GM12892 (cell line): ENCODE results near the gene GPI.
A peak's percentile ranks its signal among the peaks of the same experiment; 100 is the strongest.
"Not testable (repeated sequence)": the region's sequence is repeated elsewhere in the genome, so short reads cannot be mapped to it uniquely, and the experiment has no call there.

ENCODE experiments used
- DNase-seq: peaks from one replicate; pipeline ENCODE4 v3.0.0; 2011; ENCODE audit not compliant: insufficient read length
- FAIRE-seq: peaks from 2 replicates; lab custom pipeline; 2011; peaks lifted over from hg19 to GRCh38; lab: Jason Lieb, UNC
- POLR2A ChIP-seq: IDR thresholded peaks from 2 replicates; pipeline ENCODE4 v1.6.1; 2011; ENCODE audit warnings: low read depth, low read length, control low read depth
- POLR2AphosphoS5 ChIP-seq: IDR thresholded peaks from 2 replicates; pipeline ENCODE4 v1.6.1; 2011; ENCODE audit warnings: low read depth, low read length, control low read depth
- TAF1 ChIP-seq: IDR thresholded peaks from 2 replicates; pipeline ENCODE4 v1.6.1; 2011; ENCODE audit warnings: low read depth, mild to moderate bottlenecking, control low read depth, low read length, borderline replicate concordance

GPI gene

GRCh38 chr19:34370983-34371382, 6.0 kb downstream of the GPI start:
- TF ChIP-seq TAF1 = no peak
- DNase-seq (no peak), FAIRE-seq (no peak)

- FAIRE-seq = no peak
- TF ChIP-seq POLR2AphosphoS5 = no peak
- TF ChIP-seq TAF1 = no peak
- TF ChIP-seq POLR2A = no peak
- no peak for DNase-seq
Observed at GRCh38 chr19:34373601-34374288, 8.7 kb downstream of the GPI start.

GRCh38 chr19:34375598-34375997, 10.6 kb downstream of the GPI start:
- DNase-seq = no peak
- FAIRE-seq = no peak
- no peak for TF ChIP-seq POLR2A

- FAIRE-seq (no peak), DNase-seq (no peak)
- TF ChIP-seq TAF1 (no peak), POLR2AphosphoS5 (no peak), POLR2A (no peak)
Observed at GRCh38 chr19:34380639-34381241, 15.7 kb downstream of the GPI start.

GRCh38 chr19:34381399-34382251, 16.6 kb downstream of the GPI start:
- FAIRE-seq = no peak
- no peak for DNase-seq
- TF ChIP-seq POLR2AphosphoS5 = no peak

- DNase-seq (no peak), FAIRE-seq (no peak)
- TF ChIP-seq TAF1 (no peak), POLR2A (no peak), POLR2AphosphoS5 (no peak)
Observed at GRCh38 chr19:34382471-34382870, 17.5 kb downstream of the GPI start.

GRCh38 chr19:34383599-34383998, 18.6 kb downstream of the GPI start:
- no peak for FAIRE-seq
- DNase-seq = no peak
- TF ChIP-seq POLR2AphosphoS5 (no peak), POLR2A (no peak; the same call in 1 of the 2 replicates), TAF1 (no peak)

GRCh38 chr19:34386645-34387445, 21.8 kb downstream of the GPI start:
- DNase-seq (no peak), FAIRE-seq (no peak)
- TF ChIP-seq POLR2A (peak; percentile 19), TAF1 (no peak)

GRCh38 chr19:34387446-34387810, 22.4 kb downstream of the GPI start:
- FAIRE-seq (no peak), DNase-seq (no peak)

GRCh38 chr19:34388745-34389144, 23.7 kb downstream of the GPI start:
- not testable (repeated sequence) for FAIRE-seq, DNase-seq

More at GRCh38 chr19:34387446-34387810, 22.4 kb downstream of the GPI start:
- TF ChIP-seq TAF1 (no peak), POLR2A (no peak; the same call in 1 of the 2 replicates), POLR2AphosphoS5 (no peak)

- TF ChIP-seq POLR2A (no peak), POLR2AphosphoS5 (no peak), TAF1 (no peak)
- FAIRE-seq = peak; percentile 72
- DNase-seq = no peak
Observed at GRCh38 chr19:34391813-34392212, 26.8 kb downstream of the GPI start.
